GM12801 (cell line): ENCODE measurements around the gene RHCE.
"Not testable (repeated sequence)": the region's sequence is repeated elsewhere in the genome, so short reads cannot be mapped to it uniquely, and the experiment has no call there.

Experiments used
- TF ChIP-seq, protein P1 (sequence below): IDR thresholded peaks from one replicate; pipeline ENCODE4 v1.5.1; 2011; ENCODE audit warnings: control low read depth; ENCODE audit not compliant: insufficient read length; ENCODE audit errors: extremely low read depth

RHCE gene

GRCh38 chr1:25420715-25421114 lies at the start of gene RHCE:
Gene RHCE, minus strand, starts transcription at chr1:25420825. Its CDS starts 39 bp downstream, at chr1:25420786.
- TF ChIP-seq, protein P1, sequence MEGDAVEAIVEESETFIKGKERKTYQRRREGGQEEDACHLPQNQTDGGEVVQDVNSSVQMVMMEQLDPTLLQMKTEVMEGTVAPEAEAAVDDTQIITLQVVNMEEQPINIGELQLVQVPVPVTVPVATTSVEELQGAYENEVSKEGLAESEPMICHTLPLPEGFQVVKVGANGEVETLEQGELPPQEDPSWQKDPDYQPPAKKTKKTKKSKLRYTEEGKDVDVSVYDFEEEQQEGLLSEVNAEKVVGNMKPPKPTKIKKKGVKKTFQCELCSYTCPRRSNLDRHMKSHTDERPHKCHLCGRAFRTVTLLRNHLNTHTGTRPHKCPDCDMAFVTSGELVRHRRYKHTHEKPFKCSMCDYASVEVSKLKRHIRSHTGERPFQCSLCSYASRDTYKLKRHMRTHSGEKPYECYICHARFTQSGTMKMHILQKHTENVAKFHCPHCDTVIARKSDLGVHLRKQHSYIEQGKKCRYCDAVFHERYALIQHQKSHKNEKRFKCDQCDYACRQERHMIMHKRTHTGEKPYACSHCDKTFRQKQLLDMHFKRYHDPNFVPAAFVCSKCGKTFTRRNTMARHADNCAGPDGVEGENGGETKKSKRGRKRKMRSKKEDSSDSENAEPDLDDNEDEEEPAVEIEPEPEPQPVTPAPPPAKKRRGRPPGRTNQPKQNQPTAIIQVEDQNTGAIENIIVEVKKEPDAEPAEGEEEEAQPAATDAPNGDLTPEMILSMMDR, result not testable (repeated sequence)

GRCh38 chr1:25469177-25469576 lies 48.6 kb upstream of the RHCE start:
- TF ChIP-seq, protein P1, result no peak

- TF ChIP-seq, protein P1, result no peak
Observed at GRCh38 chr1:25468033-25468432, 47.4 kb upstream of the RHCE start.

GRCh38 chr1:25467616-25468015 lies 47.0 kb upstream of the RHCE start:
- TF ChIP-seq, protein P1, result no peak

DNA sequence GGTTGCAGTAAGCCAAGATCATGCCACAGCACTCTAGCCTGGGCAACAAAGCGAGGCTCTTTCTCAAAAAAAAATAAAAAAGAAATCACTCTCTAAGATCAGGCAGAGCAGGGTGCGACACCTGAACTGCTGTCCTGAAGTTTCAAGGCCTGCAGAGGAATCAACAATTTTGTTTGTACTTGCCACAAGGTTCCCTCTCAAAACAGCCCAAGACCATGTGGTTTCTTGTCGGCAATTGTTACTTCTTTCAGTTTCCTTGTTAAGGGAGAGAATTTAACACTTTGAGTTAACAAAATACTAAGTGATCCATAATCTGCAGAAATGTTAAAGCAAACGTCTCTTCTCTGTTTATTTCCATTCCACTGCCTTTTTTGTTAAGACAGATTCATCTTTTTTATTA lies 46.6 kb upstream of the RHCE start:
- TF ChIP-seq, protein P1, result no peak

DNA sequence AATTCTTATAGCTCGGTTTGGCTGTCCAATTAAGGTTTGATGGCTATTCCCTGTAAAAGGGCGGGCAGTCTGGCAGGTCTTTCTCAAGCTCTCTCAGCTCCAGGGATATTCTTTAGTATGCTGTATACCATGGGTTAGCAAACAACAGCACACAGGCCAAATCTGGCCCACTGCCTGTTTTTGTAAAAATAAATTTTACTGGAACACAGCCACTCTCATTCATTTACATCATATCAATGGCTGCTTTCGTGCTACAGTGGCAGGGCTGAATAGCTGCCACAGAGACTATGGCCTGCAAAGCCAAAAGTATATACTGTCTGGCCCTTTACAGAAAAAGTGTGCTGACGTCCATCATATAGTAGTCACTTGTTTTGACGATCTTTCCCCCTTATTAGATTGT lies 42.1 kb upstream of the RHCE start:
- TF ChIP-seq, protein P1, result no peak

GRCh38 chr1:25461849-25462248 lies 41.2 kb upstream of the RHCE start:
- TF ChIP-seq, protein P1, result no peak

GRCh38 chr1:25460020-25460419 lies 39.4 kb upstream of the RHCE start:
- TF ChIP-seq, protein P1, result no peak
